ENCODE data around the gene ACAA2.

DNA sequence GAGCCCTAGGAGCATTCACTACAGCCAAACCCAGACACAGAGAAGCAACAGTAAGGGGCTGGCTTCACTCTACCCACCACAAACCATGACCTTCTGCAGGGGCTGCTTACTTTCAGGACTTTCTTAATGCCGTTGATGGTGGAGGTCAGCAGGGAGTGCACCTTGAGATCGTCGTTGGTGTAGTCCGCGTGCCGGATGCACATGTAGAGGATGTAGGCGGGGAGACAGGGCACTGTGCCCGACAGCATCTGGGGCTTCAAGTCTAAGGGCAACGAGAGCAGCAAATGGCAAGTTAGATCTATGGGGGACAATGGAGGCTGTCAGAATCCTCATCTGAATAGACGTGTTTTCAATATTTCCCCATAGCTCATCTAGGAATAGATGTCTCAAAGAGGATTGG lies 29.8 kb upstream of the ACAA2 start:
- TF ChIP-seq EP300 (IDR thresholded peaks at IDR 0.05) (no peak), SMC3 (IDR thresholded peaks at IDR 0.05) (no peak), RFX5 (IDR thresholded peaks at IDR 0.05) (no peak), CTCF (IDR thresholded peaks at IDR 0.05) (no peak), ZFP36 (IDR thresholded peaks at IDR 0.05; ENCODE audit: borderline replicate concordance, partially characterized antibody) (no peak), CHD2 (IDR thresholded peaks at IDR 0.05; ENCODE audit: low read length, partially characterized antibody) (no peak), POLR2A (IDR thresholded peaks at IDR 0.05; ENCODE audit: low read length) (no peak), RAD21 (conservative IDR thresholded peaks at IDR 0.05 in 1 of 2, IDR thresholded peaks at IDR 0.05 in 1 of 2) (no peak), BHLHE40 (IDR thresholded peaks at IDR 0.05; ENCODE audit: low read depth, low read length) (no peak)
- TF ChIP-seq, protein P1, sequence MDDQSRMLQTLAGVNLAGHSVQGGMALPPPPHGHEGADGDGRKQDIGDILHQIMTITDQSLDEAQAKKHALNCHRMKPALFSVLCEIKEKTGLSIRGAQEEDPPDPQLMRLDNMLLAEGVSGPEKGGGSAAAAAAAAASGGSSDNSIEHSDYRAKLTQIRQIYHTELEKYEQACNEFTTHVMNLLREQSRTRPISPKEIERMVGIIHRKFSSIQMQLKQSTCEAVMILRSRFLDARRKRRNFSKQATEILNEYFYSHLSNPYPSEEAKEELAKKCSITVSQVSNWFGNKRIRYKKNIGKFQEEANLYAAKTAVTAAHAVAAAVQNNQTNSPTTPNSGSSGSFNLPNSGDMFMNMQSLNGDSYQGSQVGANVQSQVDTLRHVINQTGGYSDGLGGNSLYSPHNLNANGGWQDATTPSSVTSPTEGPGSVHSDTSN (IDR thresholded peaks at IDR 0.05), result no peak
- TF ChIP-seq, protein P2, sequence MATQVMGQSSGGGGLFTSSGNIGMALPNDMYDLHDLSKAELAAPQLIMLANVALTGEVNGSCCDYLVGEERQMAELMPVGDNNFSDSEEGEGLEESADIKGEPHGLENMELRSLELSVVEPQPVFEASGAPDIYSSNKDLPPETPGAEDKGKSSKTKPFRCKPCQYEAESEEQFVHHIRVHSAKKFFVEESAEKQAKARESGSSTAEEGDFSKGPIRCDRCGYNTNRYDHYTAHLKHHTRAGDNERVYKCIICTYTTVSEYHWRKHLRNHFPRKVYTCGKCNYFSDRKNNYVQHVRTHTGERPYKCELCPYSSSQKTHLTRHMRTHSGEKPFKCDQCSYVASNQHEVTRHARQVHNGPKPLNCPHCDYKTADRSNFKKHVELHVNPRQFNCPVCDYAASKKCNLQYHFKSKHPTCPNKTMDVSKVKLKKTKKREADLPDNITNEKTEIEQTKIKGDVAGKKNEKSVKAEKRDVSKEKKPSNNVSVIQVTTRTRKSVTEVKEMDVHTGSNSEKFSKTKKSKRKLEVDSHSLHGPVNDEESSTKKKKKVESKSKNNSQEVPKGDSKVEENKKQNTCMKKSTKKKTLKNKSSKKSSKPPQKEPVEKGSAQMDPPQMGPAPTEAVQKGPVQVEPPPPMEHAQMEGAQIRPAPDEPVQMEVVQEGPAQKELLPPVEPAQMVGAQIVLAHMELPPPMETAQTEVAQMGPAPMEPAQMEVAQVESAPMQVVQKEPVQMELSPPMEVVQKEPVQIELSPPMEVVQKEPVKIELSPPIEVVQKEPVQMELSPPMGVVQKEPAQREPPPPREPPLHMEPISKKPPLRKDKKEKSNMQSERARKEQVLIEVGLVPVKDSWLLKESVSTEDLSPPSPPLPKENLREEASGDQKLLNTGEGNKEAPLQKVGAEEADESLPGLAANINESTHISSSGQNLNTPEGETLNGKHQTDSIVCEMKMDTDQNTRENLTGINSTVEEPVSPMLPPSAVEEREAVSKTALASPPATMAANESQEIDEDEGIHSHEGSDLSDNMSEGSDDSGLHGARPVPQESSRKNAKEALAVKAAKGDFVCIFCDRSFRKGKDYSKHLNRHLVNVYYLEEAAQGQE (IDR thresholded peaks at IDR 0.05), result no peak

Measured in A549 (cell line).